Endothelial cell of umbilical vein (primary cell): ENCODE results near the gene CAMK2D. TPM values are rescaled to one million over a fixed set of nuclear protein-coding genes. Genes with fewer than 3 reads are reported as not detected.

Experiments used
- BruUV-seq: library from RNA; stranded (reverse); fragments of 400-500 nt; replicated peaks from 2 replicates; lab custom pipeline; 2021; lab: Mats Ljungman, UMichigan
- CTCF ChIA-PET: fragments of 300-600, 350-600 bp; sonication (Branson Sonifier 250); formaldehyde crosslinking; loops from one replicate; lab custom pipeline; 2021; ENCODE audit warnings: antibody characterized with exemption, inconsistent platforms; lab: Charles Lee
- POLR2A ChIA-PET: fragments of 300-600, 350-600 bp; sonication (Branson Sonifier 250); formaldehyde crosslinking; loops from one replicate; lab custom pipeline; 2021; ENCODE audit warnings: antibody characterized with exemption, inconsistent platforms; lab: Charles Lee
- DNase-seq: peaks from one replicate; pipeline ENCODE4 v3.0.0-alpha.2; 2011; ENCODE audit warnings: low read depth, low spot score
- FAIRE-seq: peaks from 2 replicates; lab custom pipeline; 2011; peaks lifted over from hg19 to GRCh38; lab: Jason Lieb, UNC
- H2AFZ ChIP-seq: 2 replicates; pipeline ENCODE4 v1.6.0; 2012; ENCODE audit warnings: low read depth, low read length, control low read depth, inconsistent platforms
- H3K27ac ChIP-seq: 2 replicates; pipeline ENCODE4 v1.5.1; 2011; ENCODE audit warnings: low read depth, mild to moderate bottlenecking, control low read depth, low read length, moderate library complexity; ENCODE audit not compliant: insufficient read depth
- H3K27me3 ChIP-seq, 2 experiments: 2 replicates each; pipeline versions ENCODE4 v1.6.0 to v1.6.1; 2011; ENCODE audit warnings: low read length in 2 of 2, mixed read lengths in 1 of 2; ENCODE audit not compliant: control insufficient read depth in 2 of 2, insufficient read depth in 2 of 2
- H3K36me3 ChIP-seq, 2 experiments: 2 replicates in 1 of 2; 3 replicates in 1 of 2; pipeline ENCODE4 v1.5.1; 2011; ENCODE audit warnings: low read length in 2 of 2, mild to moderate bottlenecking in 1 of 2, moderate library complexity in 1 of 2; ENCODE audit not compliant: control insufficient read depth in 2 of 2, insufficient read depth in 2 of 2; ENCODE audit errors: extremely low read depth in 1 of 2
- H3K4me1 ChIP-seq: 3 replicates; pipeline ENCODE4 v1.5.1; 2011; ENCODE audit warnings: mild to moderate bottlenecking, low read length; ENCODE audit not compliant: control insufficient read depth, insufficient read depth; ENCODE audit errors: extremely low read depth
- H3K4me2 ChIP-seq: 2 replicates; pipeline ENCODE4 v1.6.1; 2011; ENCODE audit warnings: low read length, control low read depth, mixed read lengths; ENCODE audit not compliant: insufficient read depth
- H3K4me3 ChIP-seq, 3 experiments: fragments of 200-600 bp in 1 of 3; sonication (generic), shearing (Covaris generic) in 1 of 3; replicated peaks in 1 of 3; 2 replicates each; pipeline ENCODE4 v1.5.1; 2011 to 2016; ENCODE audit warnings: control low read depth in 3 of 3, low read length in 3 of 3, mild to moderate bottlenecking in 2 of 3, inconsistent platforms in 1 of 3, low read depth in 1 of 3, moderate library complexity in 1 of 3; ENCODE audit not compliant: insufficient read depth in 1 of 3
- H3K79me2 ChIP-seq: 2 replicates; pipeline ENCODE4 v1.6.0; 2012; ENCODE audit warnings: low read length, inconsistent platforms; ENCODE audit not compliant: control insufficient read depth, insufficient read depth
- H3K9ac ChIP-seq: replicated peaks from 2 replicates; pipeline ENCODE3; 2011; ENCODE audit warnings: low read length, control low read depth; ENCODE audit not compliant: insufficient read depth; ENCODE audit errors: extremely low read depth
- H3K9me1 ChIP-seq: replicated peaks from 3 replicates; pipeline ENCODE4 v1.6.0; 2011; ENCODE audit warnings: mild to moderate bottlenecking, low read length; ENCODE audit not compliant: control insufficient read depth, insufficient read depth; ENCODE audit errors: extremely low read depth
- H3K9me3 ChIP-seq: replicated peaks from 2 replicates; pipeline ENCODE4 v1.5.1; 2012; ENCODE audit warnings: low read length, inconsistent platforms; ENCODE audit not compliant: control insufficient read depth, insufficient read depth
- H4K20me1 ChIP-seq: replicated peaks from 2 replicates; pipeline ENCODE3; 2011; ENCODE audit warnings: mild to moderate bottlenecking, low read length; ENCODE audit not compliant: control insufficient read depth, insufficient read depth; ENCODE audit errors: extremely low read depth
- FOS ChIP-seq: IDR thresholded peaks from 2 replicates; pipeline ENCODE4 v1.6.1; 2011; ENCODE audit warnings: mild to moderate bottlenecking, low read length, moderate library complexity, borderline replicate concordance; ENCODE audit not compliant: insufficient read depth
- GATA2 ChIP-seq: IDR thresholded peaks from 2 replicates; pipeline ENCODE4 v1.7.0; 2011; ENCODE audit warnings: low read depth, mild to moderate bottlenecking, moderate library complexity, mixed read lengths, low read length; ENCODE audit not compliant: insufficient read length, insufficient read depth
- POLR2AphosphoS5 ChIP-seq: IDR thresholded peaks from 2 replicates; pipeline ENCODE4 v1.6.1; 2012; ENCODE audit warnings: low read depth, mild to moderate bottlenecking, control low read depth, low read length, moderate library complexity; ENCODE audit not compliant: insufficient read depth
- dilution Hi-C: fragments of 300-500 bp; cut with MboI; formaldehyde crosslinking; loops from one replicate; pipeline ENCODE4 v1.15.0; 2019; ENCODE audit warnings: low sequenced_read_pairs; ENCODE audit not compliant: extremely low pct_ligation_motif_present
- intact Hi-C: fragments of 100-400 bp; cut with micrococcal nuclease; formaldehyde crosslinking; loops from one replicate; pipeline ENCODE4 v1.10.0; 2022
- polyA plus RNA-seq, 4 experiments: library from polyadenylated mRNA; depleted of rRNA in 3 of 4; stranded (reverse) in 3 of 4; unstranded in 1 of 4; fragments of >200 nt; gene quantifications; 2 replicates each; pipeline versions ENCODE4 v1.2.1 to v1.2.3, GENCODE V29; 2011 to 2012; ENCODE audit warnings: missing spikeins in 1 of 4
- total RNA-seq: library from RNA; stranded (reverse); gene quantifications from 2 replicates; pipeline ENCODE4 v1.2.3, GENCODE V29; 2021

Gene CAMK2D
- total and polyA plus RNA-seq, 2 donors (not counting 3 experiments of a cell fraction or from before 2014, with no cell fraction given), result 10.4 to 30.7 TPM

DNA sequence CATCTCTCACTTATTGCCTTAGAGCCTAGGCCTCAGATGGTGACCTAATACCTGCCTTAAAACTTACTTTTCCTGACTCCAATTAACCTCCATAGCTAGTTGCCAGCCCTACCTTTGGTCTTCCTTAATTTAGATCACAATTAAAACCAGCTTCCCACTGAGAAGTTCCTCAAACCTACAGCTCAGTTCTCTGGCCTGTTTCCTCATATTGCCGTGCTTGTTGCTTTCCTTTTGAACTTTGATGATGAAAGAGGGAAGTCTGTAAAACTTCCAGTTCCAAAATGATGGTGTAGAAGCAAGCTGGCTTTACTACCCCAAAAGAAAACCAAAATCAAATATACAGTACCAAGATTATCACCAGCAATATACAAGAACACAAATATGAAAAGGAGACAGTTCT, 28.9 kb upstream of the CAMK2D start:
- Histone ChIP-seq H3K36me3 (no peaks in the 10 kb centered on the region), H3K27me3 (no peaks in the 10 kb centered on the region), H3K4me3 (no peak overlapping the region), H3K9ac (no peak overlapping the region), H3K79me2 (no peaks in the 10 kb centered on the region), H3K9me1 (no peaks in the 10 kb centered on the region), H4K20me1 (no peaks in the 10 kb centered on the region), H3K27ac (no peak overlapping the region), H3K9me3 (no peaks in the 10 kb centered on the region), H3K4me2 (no peak overlapping the region), H2AFZ (no peak overlapping the region), H3K4me1 (peaks cover under 1% of the 10 kb centered on the region)
- FAIRE-seq (no peak), DNase-seq (no peak)
- intact Hi-C loops, result no loop called here
- ChIA-PET CTCF (no interaction called here), POLR2A (no interaction called here)
- no TSS peak for BruUV-seq
- no peak for TF ChIP-seq FOS
- dilution Hi-C loops, result no loop called here

DNA sequence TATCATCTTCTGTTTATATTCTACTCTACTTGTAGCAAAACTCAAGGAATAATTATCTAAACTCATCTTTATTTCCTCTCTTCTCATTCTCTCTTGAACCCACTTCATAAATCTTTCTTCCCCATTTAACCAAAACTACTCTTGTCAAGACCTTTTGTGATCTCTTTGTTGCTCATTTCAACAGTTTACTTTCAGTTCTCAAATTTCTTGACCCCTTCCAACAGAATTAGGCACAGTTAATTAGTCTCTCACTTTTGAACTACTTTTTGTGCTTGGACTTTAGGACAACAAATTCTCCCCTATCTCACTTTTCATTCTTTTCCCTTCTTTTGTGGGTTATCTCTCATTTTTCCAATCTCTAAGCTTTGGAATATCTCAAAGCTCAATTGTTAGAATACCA, 27.4 kb upstream of the CAMK2D start:
- no peaks in the 10 kb centered on the region for H4K20me1 ChIP-seq
- H3K9me1 ChIP-seq, result no peaks in the 10 kb centered on the region
- no peaks in the 10 kb centered on the region for H3K36me3 ChIP-seq
- FAIRE-seq (no peak), DNase-seq (no peak)
- no peak overlapping the region for H3K27ac ChIP-seq
- H2AFZ ChIP-seq, result no peak overlapping the region
- no peak overlapping the region for H3K4me3 ChIP-seq
- H3K4me2 ChIP-seq, result no peak overlapping the region
- no TSS peak for BruUV-seq
- H3K4me1 ChIP-seq, result peaks cover 14% of the 10 kb centered on the region
- H3K27me3 ChIP-seq, result no peaks in the 10 kb centered on the region
- no peaks in the 10 kb centered on the region for H3K9me3 ChIP-seq
- POLR2A ChIA-PET, result no interaction called here
- H3K79me2 ChIP-seq, result no peaks in the 10 kb centered on the region
- intact Hi-C loops, result loop anchor here (10.0 kb wide), 1 partner anchor 906 kb away; no protein-coding TSS in a partner anchor
- TF ChIP-seq POLR2AphosphoS5 (no peak), GATA2 (no peak), FOS (no peak)
- CTCF ChIA-PET, result no interaction called here
- dilution Hi-C loops, result no loop called here
- H3K9ac ChIP-seq, result no peak overlapping the region
